Ovary (tissue), 9 donors: Measurements from ENCODE around the gene ARL6IP4. TPM values are rescaled to one million over a fixed set of nuclear protein-coding genes. Genes with fewer than 3 reads are reported as not detected.

ENCODE experiments used
- DNase-seq, 5 donors: peaks; one replicate each; pipeline ENCODE4 v3.0.0-alpha.2; 2019 to 2020
- H3K27ac ChIP-seq, 2 donors: fragments of 200-600 bp; one replicate each; pipeline versions ENCODE4 v1.5.1 to v1.8.0; 2019 to 2022
- H3K27me3 ChIP-seq: fragments of 200-600 bp; one replicate; pipeline ENCODE4 v1.8.0; 2022
- H3K36me3 ChIP-seq: fragments of 200-600 bp; sonication (generic); one replicate; pipeline ENCODE4 v1.5.1; 2019
- H3K4me1 ChIP-seq: one replicate; pipeline ENCODE4 v1.8.1; 2013; ENCODE audit warnings: mild to moderate bottlenecking, moderate library complexity; ENCODE audit not compliant: insufficient read depth
- H3K4me3 ChIP-seq: fragments of 200-600 bp; sonication (generic); one replicate; pipeline ENCODE4 v1.5.1; 2017
- H3K9me3 ChIP-seq, 2 donors: fragments of 200-600 bp in 1 of 2; sonication (generic) in 1 of 2; one replicate each; pipeline versions ENCODE4 v1.5.1 to v1.8.1; 2013 to 2019; ENCODE audit warnings: mild to moderate bottlenecking in 1 of 2, moderate library complexity in 1 of 2
- CTCF ChIP-seq, 3 donors: fragments of 450-650 bp in 2 of 3; fragments of 200-600 bp in 1 of 3; IDR thresholded peaks; one replicate each; pipeline versions ENCODE4 v1.5.1 to v1.8.0; 2016 to 2022; ENCODE audit warnings: antibody characterized with exemption in 3 of 3, mild to moderate bottlenecking in 1 of 3
- EP300 ChIP-seq: sonication (generic); formaldehyde crosslinking; IDR thresholded peaks from one replicate; pipeline ENCODE4 v1.6.1; 2017; ENCODE audit warnings: antibody characterized with exemption
- POLR2A ChIP-seq: fragments of 450-650 bp; IDR thresholded peaks from one replicate; pipeline ENCODE4 v1.6.1; 2017; ENCODE audit warnings: antibody characterized with exemption, mild to moderate bottlenecking, moderate library complexity
- WGBS, 3 donors: extraction: QIAGEN DNeasy Blood & Tissue Kit in 1 of 3; methylation state at CpG; one replicate each; pipeline versions ENCODE4 v1.1.5 to v1.1.7; 2013 to 2017; 5-methylcytosine and 5-hydroxymethylcytosine counted together
- intact Hi-C, 4 donors: fragments of 100-400 bp; cut with DNase I; formaldehyde crosslinking; loops; one replicate each; pipeline versions ENCODE4 v1.11.0 to v1.15.1; 2022 to 2023
- polyA plus RNA-seq, 2 donors: library from polyadenylated mRNA; stranded (reverse); fragments of 200-250 nt in 1 of 2; fragments of 350-450 nt in 1 of 2; fragmentation: Illumina TruSeq in 1 of 2; extraction: RNeasy Lipid Tissue Mini Kit (QIAGEN cat#74804) in 1 of 2; gene quantifications; one replicate each; pipeline ENCODE4 v1.2.3, GENCODE V29; 2013 to 2014
- total RNA-seq, 7 donors: library from RNA; depleted of rRNA in 2 of 7; stranded (reverse); fragments of >200 nt in 2 of 7; fragmentation: NEBNext Ultra II Directional in 3 of 7; extraction: Animal tissue kit (Norgen Biotek cat#: 25700) in 3 of 7; gene quantifications; one replicate each; pipeline versions ENCODE4 v1.1.0 to v1.2.4, GENCODE V29; 2016 to 2023
- donor health status: DM: no; HTN: no; CAD: no; lungs with moderate emphysema.
- donor health status: DM: no; HTN: no; CAD: no.
- donor health status: Bipolar disorder and iron deficiency.
- donor health status: DM: yes; HTN: yes; CAD: no.
- donor health status: DM: no; HTN: no; CAD: no.
- donor health status: DM: yes; HTN: yes; CAD: no.

The ARL6IP4 gene
- total and polyA plus RNA-seq, 9 donors: 65.4 to 313 (median 192) TPM

DNA sequence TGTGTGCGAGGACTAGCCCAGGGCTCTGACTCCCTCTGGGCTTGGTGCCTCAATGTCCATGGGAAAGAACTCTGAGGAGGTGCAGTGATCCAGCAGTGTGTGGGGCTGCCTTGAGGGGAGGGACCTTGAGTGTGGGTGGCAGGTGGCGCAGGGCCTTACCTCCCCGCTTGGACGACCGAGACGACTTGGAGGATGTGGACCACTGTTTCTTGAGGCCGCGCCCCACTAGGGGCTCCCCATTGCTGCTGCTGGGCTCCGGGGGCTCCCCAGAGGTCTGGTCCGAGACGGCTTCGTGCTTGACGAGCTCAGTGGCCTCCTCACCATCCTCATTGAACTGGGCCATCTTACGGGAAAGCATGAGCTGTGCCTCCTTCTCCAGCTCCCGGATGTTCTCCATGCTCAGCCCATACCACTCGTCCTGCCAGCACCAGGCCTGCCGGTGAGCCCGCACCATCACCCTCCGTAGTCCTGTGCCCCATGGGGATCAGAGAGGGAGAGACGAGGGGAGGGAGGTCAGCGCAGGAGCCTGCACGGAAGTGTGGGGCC, 24.7 kb downstream of the ARL6IP4 start:
- no peaks in the 10 kb centered on the region for H3K36me3 ChIP-seq
- no peak overlapping the region for H3K27ac ChIP-seq
- no peaks in the 10 kb centered on the region for H3K4me1 ChIP-seq
- no peaks in the 10 kb centered on the region for H3K27me3 ChIP-seq
- DNase-seq: no peak
- intact Hi-C loops: no loop called here
- 92 to 94% (median 94%) methylated on average over 22 of the region's 22 CpGs for WGBS, 3 donors
- no peak overlapping the region for H3K4me3 ChIP-seq
- TF ChIP-seq POLR2A (no peak), CTCF (IDR thresholded peaks at IDR 0.05) (no peak), EP300 (no peak)
- no peaks in the 10 kb centered on the region for H3K9me3 ChIP-seq

DNA sequence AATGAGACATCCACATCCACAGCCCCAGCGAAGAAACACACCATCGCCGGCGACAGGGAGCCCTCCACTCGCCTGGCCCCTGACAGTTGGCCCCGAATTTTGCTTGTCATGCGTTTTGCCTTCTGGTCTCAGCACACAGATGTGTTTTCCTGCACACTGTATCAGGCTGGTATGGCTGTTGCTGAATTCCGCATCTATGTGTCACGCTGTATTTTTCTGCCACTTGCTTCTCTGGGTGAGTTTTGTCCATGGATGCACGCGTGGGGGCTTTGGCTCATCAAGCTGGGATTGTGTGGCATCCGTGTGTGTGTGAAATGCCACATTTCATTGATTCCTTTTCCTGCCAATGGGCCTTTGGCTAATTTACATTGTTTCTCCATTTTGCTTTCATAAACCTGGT, 26.5 kb downstream of the ARL6IP4 start:
- WGBS, 3 donors: 79 to 84% (median 82%) methylated on average over 12 of the region's 12 CpGs
- Histone ChIP-seq H3K36me3 (no peaks in the 10 kb centered on the region), H3K4me1 (no peaks in the 10 kb centered on the region), H3K27ac (no peak overlapping the region), H3K9me3 (no peaks in the 10 kb centered on the region), H3K4me3 (no peak overlapping the region), H3K27me3 (no peaks in the 10 kb centered on the region)
- DNase-seq: no peak
- TF ChIP-seq CTCF (IDR thresholded peaks at IDR 0.05) (no peak), POLR2A (no peak), EP300 (no peak)
- intact Hi-C loops: no loop called here

GRCh38 chr12:123010110-123010509, 29.6 kb downstream of the ARL6IP4 start:
- no peaks in the 10 kb centered on the region for H3K4me1 ChIP-seq
- 81 to 94% (median 92%) methylated on average over 1 of the region's 1 CpG for WGBS, 3 donors
- H3K27ac ChIP-seq: no peak overlapping the region
- intact Hi-C loops: no loop called here
- no peaks in the 10 kb centered on the region for H3K27me3 ChIP-seq
- DNase-seq: no peak
- H3K4me3 ChIP-seq: no peak overlapping the region
- H3K36me3 ChIP-seq: no peaks in the 10 kb centered on the region
- TF ChIP-seq EP300 (no peak), POLR2A (no peak)
- no peaks in the 10 kb centered on the region for H3K9me3 ChIP-seq

GRCh38 chr12:123010681-123011080, 30.2 kb downstream of the ARL6IP4 start:
- no peak for DNase-seq
- WGBS, 3 donors: 92 to 97% (median 92%) methylated on average over 4 of the region's 4 CpGs
- H3K4me1 ChIP-seq: no peaks in the 10 kb centered on the region
- H3K36me3 ChIP-seq: no peaks in the 10 kb centered on the region
- H3K27me3 ChIP-seq: no peaks in the 10 kb centered on the region
- intact Hi-C loops: no loop called here
- H3K27ac ChIP-seq: no peak overlapping the region
- H3K9me3 ChIP-seq: no peaks in the 10 kb centered on the region
- TF ChIP-seq CTCF (IDR thresholded peaks at IDR 0.05): no peak
- TF ChIP-seq POLR2A: no peak
- no peak for TF ChIP-seq EP300
- H3K4me3 ChIP-seq: no peak overlapping the region

- intact Hi-C loops: no loop called here
- TF ChIP-seq CTCF (IDR thresholded peaks at IDR 0.05) (no peak), EP300 (no peak), POLR2A (no peak)
- 86 to 91% (median 90%) methylated on average over 6 of the region's 6 CpGs for WGBS, 3 donors
Observed at GRCh38 chr12:123011701-123012100, 31.2 kb downstream of the ARL6IP4 start.

More at GRCh38 chr12:123011701-123012100, 31.2 kb downstream of the ARL6IP4 start:
- Histone ChIP-seq H3K4me1 (no peaks in the 10 kb centered on the region), H3K27ac (no peak overlapping the region), H3K4me3 (no peak overlapping the region), H3K27me3 (no peaks in the 10 kb centered on the region), H3K36me3 (no peaks in the 10 kb centered on the region), H3K9me3 (no peaks in the 10 kb centered on the region)
- DNase-seq: no peak
